Measurements from ENCODE around the gene MUC15.

Gene MUC15

DNA sequence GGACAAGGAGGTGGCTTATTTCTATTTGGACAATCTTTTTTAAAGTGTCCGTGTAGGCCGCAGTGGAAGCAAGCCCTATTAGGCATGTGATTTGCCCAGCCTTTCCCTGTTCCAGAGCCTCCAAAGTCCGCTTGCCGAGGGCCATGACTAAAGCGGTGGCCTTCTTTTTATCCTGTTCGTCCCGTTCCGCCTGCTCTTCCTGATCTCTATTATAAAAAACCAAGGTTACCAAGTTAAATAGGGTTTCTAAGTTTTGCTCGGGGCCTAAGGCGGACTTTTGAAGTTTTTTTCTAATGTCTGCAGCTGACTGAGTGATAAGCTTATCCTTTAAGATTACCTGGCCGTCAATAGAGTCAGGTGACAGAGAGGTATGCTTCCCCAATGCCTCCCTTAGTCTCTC lies 21.6 kb upstream of the MUC15 start:
- DNase-seq (ENCODE audit: low read depth in 1 of 2, low spot score in 1 of 2), result no peak
- TF ChIP-seq JUND (IDR thresholded peaks at IDR 0.05; ENCODE audit: low read depth), result no peak
- in situ Hi-C loops (cut with HindIII; ENCODE audit: low pct_unique_long_range_greater_than_20kb, low sequenced_read_pairs), result no loop called here

DNA sequence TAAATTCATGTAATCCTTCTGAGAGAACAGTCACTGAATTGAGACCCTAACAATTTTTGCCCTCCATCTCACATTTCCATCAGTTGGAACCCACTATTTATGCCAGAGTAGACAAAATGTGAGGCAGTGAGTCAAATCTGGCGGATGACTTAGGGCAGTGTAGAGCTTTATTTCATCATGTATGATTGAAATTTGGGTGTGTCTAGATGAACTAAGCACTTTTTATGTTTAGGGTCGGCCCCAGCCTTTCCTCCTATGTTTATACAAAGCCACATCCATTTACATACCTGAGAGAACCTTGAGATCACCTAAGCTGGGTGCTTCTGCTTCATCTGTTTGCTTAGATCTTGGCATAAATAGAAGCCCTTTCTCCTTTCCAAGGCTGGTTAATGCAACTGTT lies 15.0 kb upstream of the MUC15 start:
- no peak for TF ChIP-seq JUND (IDR thresholded peaks at IDR 0.05; ENCODE audit: low read depth)
- in situ Hi-C loops (cut with HindIII; ENCODE audit: low pct_unique_long_range_greater_than_20kb, low sequenced_read_pairs), result no loop called here
- no peak for DNase-seq (ENCODE audit: low read depth in 1 of 2, low spot score in 1 of 2)

DNA sequence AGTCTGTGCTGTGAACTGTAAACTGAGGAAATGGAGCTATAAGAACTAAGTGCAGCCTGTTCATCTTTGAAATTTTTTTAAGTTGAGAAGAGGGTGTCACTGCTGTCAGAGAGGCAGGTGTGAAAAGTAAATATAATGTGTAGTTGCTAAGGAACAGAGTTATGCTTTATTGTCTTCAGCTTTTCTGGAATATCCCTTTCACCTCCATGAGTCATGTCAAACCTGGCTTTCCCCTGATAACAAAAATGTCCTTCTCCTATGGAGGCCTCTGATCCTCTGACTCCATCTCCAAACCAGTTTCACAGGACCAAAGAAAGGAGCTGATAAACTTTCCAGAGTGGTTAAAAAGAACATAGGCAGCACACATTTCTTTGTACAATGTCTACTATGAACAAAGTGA lies 12.8 kb upstream of the MUC15 start:
- DNase-seq (ENCODE audit: low read depth in 1 of 2, low spot score in 1 of 2), result no peak
- TF ChIP-seq JUND (IDR thresholded peaks at IDR 0.05; ENCODE audit: low read depth), result no peak
- in situ Hi-C loops (cut with HindIII; ENCODE audit: low pct_unique_long_range_greater_than_20kb, low sequenced_read_pairs), result no loop called here

DNA sequence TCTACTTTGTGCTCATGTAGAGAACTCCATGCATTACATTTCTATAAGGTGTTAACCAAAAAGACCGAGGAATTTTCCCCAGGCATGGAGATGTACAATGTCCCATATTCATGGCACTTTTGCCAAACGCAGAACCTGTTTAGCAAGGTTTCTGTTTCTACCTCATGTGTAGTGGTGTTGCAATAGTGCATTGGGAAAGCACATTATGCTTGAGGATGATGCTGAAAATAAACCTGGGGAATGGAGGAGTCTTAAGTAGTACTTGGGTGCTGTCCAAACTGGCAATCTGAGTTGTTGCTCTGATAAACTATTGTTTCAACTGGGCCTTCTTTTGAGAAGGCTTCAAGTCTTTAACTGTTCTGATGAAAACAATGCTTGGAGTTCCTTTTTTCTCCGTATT lies 11.5 kb upstream of the MUC15 start:
- in situ Hi-C loops (cut with HindIII; ENCODE audit: low pct_unique_long_range_greater_than_20kb, low sequenced_read_pairs), result no loop called here
- peak; percentile 43 to 96 for DNase-seq (ENCODE audit: low read depth in 1 of 2, low spot score in 1 of 2)
- no peak for TF ChIP-seq JUND (IDR thresholded peaks at IDR 0.05; ENCODE audit: low read depth)

DNA sequence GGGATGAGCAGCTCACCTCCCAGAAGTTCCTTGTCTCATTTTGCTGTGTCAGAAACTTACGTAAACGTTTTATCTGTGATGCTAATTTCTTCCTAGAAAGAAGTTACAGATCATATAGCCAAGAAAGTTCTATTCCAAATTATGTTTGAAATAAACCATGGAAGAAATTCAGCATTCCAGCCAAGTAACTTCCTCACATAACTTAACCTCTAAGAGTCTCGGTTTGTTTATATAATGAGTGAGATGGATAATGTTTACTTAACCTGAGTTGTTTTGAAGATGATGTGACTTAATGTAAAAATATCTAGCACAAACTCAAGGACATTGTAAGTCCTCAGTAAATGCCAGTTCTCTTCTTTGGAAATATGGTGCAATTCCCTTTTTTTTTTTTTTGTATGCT lies 8.9 kb upstream of the MUC15 start:
- TF ChIP-seq JUND (IDR thresholded peaks at IDR 0.05; ENCODE audit: low read depth), result no peak
- in situ Hi-C loops (cut with HindIII; ENCODE audit: low pct_unique_long_range_greater_than_20kb, low sequenced_read_pairs), result no loop called here
- no peak for DNase-seq (ENCODE audit: low read depth in 1 of 2, low spot score in 1 of 2)

DNA sequence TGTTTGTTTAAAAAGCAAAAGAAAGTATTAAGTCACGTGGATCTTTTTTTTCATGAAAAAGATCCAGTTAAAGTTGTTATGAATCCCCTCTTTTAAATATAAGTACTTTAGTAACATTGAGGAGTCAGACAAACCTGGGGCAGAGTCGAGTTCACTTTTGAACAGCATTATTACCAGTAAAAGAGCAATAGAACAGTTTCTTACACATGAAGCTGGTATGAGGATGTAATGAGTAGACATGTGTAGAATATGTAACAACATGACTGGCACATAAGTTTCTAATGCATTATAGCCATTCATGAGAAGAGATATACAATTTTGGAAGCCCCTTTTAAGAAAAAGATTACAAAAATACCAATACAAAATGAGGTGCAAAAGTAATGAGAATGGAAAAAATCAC lies 7.6 kb upstream of the MUC15 start:
- no peak for DNase-seq (ENCODE audit: low read depth in 1 of 2, low spot score in 1 of 2)
- TF ChIP-seq JUND (IDR thresholded peaks at IDR 0.05; ENCODE audit: low read depth), result no peak
- in situ Hi-C loops (cut with HindIII; ENCODE audit: low pct_unique_long_range_greater_than_20kb, low sequenced_read_pairs), result no loop called here

DNA sequence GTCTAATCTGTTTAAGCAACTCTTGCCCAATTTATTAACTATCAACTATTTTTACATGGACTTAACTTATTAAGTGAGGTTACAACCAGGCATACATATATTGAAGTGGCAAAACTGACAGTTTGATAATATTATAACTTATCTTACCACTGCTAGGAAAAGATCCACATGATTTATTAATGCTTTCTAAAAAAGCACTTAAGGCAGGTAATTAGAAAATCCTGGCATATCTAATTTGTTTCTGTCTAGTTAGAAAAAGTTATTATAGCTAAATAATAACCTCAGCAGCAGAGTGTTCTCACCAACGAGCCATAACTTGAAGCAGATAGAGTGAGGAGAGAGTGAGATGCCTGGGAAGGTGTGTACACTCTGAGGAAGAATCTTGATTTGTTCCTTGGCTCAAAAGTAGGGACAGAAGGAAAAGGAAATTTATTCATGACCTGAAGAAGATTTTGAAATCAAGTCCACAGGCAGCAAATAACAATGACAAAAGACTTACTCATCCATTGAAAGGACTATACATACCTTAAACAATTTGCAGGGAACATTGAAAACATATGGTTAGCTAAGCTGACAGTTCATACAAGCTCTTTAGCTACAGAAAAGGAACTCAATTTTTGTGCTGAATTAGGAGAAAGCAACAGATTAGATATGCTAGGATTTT lies 7.1 kb upstream of the MUC15 start:
- no peak for DNase-seq (ENCODE audit: low read depth in 1 of 2, low spot score in 1 of 2)
- in situ Hi-C loops (cut with HindIII; ENCODE audit: low pct_unique_long_range_greater_than_20kb, low sequenced_read_pairs), result no loop called here
- no peak for TF ChIP-seq JUND (IDR thresholded peaks at IDR 0.05; ENCODE audit: low read depth)

DNA sequence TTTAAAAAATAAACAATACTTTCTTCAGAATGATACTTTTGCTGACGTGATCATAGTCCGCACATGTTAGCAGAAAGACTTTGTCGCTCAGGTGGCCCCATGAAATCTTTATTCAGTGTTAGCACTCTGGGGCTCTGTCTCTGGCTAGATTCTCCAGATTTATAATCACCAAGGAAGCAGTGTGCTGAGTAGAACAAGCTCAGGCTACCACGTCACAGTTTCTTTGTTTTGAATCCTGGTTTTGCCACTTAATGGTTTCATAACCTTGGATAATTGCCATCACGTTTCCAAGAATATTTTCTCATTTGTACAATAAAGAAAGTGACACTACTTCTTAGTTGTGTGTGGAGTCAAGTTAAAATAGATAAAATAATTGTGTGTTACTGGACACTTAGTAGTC lies 3.9 kb upstream of the MUC15 start:
- no peak for DNase-seq (ENCODE audit: low read depth in 1 of 2, low spot score in 1 of 2)
- no peak for TF ChIP-seq JUND (IDR thresholded peaks at IDR 0.05; ENCODE audit: low read depth)
- in situ Hi-C loops (cut with HindIII; ENCODE audit: low pct_unique_long_range_greater_than_20kb, low sequenced_read_pairs), result no loop called here

DNA sequence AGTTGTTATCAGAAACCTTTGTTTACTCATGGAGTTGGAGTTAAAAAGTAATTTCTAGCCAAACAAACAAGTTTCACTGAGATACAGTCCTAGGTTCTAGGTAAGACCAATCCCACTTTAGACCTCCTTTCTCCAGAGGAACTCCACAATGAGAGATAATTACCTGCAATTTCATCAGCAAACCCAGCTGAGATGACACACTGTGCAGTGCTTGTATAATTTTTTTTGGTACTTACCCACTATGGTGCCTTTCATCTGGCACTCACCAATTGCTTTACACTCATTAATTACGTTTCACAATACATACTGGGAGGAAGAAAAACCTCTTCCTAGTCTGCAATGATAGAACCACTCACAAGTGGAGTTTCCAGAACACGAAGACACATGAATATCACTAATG lies 1.8 kb upstream of the MUC15 start:
- no peak for TF ChIP-seq JUND (IDR thresholded peaks at IDR 0.05; ENCODE audit: low read depth)
- no peak for DNase-seq (ENCODE audit: low read depth in 1 of 2, low spot score in 1 of 2)
- in situ Hi-C loops (cut with HindIII; ENCODE audit: low pct_unique_long_range_greater_than_20kb, low sequenced_read_pairs), result no loop called here

DNA sequence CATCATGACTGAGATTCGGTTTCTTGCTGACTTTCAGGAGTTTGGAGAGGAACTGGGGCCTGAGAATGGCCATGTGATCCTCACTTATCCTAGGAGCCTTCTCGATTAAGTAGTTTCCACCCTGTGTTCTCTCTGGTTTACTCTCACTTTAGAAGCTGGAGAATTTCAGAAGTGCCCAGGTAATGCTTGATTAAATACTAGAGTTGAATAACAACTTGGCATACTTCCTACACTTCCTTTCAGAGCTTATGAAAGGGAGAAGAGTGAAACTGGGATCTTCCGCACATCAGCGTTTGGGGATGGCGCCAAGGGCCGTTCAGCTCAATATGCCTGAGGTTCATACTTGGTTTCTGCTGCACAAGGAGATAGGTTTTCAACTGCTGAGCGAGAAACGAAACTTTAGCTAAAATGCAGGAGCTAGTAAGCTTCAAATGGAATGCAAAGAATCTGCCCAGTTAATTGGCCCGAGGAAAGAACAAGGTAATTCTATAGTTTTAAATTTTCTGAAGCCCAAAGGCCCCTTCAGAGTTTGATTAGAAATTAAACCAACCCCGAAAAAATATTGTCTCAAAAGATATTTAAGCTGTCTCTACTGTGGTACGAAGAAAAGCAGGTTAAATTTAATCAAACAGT lies 823 bp upstream of the MUC15 start:
- TF ChIP-seq JUND (IDR thresholded peaks at IDR 0.05; ENCODE audit: low read depth), result no peak
- DNase-seq (ENCODE audit: low read depth in 1 of 2, low spot score in 1 of 2), result peak in 1 of 2 experiments; percentile 53
- in situ Hi-C loops (cut with HindIII; ENCODE audit: low pct_unique_long_range_greater_than_20kb, low sequenced_read_pairs), result no loop called here

DNA sequence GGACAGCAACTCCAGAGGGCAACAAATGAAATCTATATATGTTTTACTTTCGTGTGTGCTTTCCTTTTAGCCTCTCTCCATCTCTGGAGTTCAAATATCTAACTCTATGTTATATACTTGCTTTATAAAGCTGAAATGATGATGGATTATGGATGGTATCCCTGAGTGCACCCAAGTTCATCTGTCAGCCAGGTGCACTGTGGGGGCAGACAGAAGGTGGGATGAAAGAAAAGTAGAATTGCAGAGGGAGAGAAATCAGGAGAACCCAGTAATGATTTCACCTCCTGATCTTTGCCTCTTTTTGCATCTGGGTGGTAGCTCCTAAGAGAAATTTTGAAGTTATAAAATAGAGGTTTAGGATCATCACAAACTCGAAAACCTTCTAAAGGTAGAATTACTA lies 2.4 kb downstream of the MUC15 start:
- in situ Hi-C loops (cut with HindIII; ENCODE audit: low pct_unique_long_range_greater_than_20kb, low sequenced_read_pairs), result no loop called here
- no peak for DNase-seq (ENCODE audit: low read depth in 1 of 2, low spot score in 1 of 2)
- no peak for TF ChIP-seq JUND (IDR thresholded peaks at IDR 0.05; ENCODE audit: low read depth)

DNA sequence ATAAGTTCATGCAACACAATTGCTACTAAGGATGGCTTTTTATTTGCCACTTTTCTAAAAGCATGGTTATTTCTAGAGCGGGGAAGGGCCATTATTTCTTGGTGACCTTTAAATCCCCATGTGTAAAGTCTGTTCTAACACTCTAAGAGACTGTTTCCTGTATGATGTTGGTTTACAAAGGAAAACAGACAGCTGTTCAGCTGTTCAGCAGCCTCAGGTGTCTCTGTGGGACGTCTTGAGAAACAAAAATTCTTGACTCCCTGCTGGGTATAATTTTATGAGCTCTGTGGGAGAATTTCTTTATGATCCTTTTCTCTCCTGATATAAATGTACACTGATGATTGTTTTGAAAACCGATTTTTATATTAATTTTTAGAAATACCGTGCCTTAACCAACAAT lies 13.9 kb downstream of the MUC15 start:
- peak in 1 of 2 experiments; percentile 39 for DNase-seq (ENCODE audit: low read depth in 1 of 2, low spot score in 1 of 2)
- no peak for TF ChIP-seq JUND (IDR thresholded peaks at IDR 0.05; ENCODE audit: low read depth)
- in situ Hi-C loops (cut with HindIII; ENCODE audit: low pct_unique_long_range_greater_than_20kb, low sequenced_read_pairs), result no loop called here

DNA sequence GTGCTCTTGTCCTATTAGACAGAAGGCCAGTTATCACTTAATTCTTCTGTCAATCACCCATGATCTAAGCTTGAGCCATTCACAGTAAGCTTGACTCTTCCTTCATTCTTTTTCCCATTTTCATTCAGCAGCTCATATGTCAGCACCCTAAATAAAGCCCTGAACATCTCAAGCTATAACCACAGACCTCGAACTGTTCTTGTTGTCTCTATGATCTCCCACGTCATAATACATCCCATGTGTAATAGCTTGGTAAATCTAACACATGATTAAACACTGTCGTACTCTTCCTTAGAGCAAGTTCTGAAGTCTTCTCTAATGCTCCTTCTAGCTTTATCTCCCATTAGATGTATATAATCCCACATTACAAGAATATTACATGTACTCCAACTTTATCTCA lies 14.4 kb downstream of the MUC15 start:
- in situ Hi-C loops (cut with HindIII; ENCODE audit: low pct_unique_long_range_greater_than_20kb, low sequenced_read_pairs), result no loop called here
- no peak for TF ChIP-seq JUND (IDR thresholded peaks at IDR 0.05; ENCODE audit: low read depth)
- DNase-seq (ENCODE audit: low read depth in 1 of 2, low spot score in 1 of 2), result no peak

DNA sequence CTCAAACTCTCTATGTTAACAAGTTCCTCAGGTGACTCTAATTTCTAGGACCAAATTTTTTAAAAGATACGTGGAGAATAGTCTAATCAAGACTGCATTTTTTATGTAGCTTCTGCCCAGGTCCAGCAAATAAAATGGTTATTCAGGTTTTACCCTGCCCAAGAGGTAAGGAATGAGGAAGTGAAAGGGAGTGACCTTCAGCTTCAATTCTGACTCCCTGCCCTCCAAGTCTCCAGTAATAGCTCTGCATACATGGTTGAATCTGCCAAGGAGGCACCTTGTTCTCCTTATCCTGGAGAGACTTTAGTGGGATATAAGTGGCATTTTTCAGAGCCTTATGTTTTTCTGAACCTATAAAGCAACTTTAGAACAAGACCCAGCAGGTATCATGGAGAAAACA lies 15.5 kb downstream of the MUC15 start:
- DNase-seq (ENCODE audit: low read depth in 1 of 2, low spot score in 1 of 2), result peak; percentile 12 to 77
- no peak for TF ChIP-seq JUND (IDR thresholded peaks at IDR 0.05; ENCODE audit: low read depth)
- in situ Hi-C loops (cut with HindIII; ENCODE audit: low pct_unique_long_range_greater_than_20kb, low sequenced_read_pairs), result no loop called here
